DOHH2 (cell line): ENCODE results near the gene MARK3.

Experiments
- H3F3A ChIP-seq: fragments of 200-600 bp; sonication (generic), shearing (Covaris generic); 2 replicates; pipeline ENCODE4 v1.6.0; 2016; ENCODE audit warnings: antibody characterized with exemption, mild to moderate bottlenecking; ENCODE audit not compliant: control insufficient read depth, insufficient read depth
- H3K27ac ChIP-seq: fragments of 200-600 bp; sonication (generic); 2 replicates; pipeline ENCODE4 v1.5.1; 2014; ENCODE audit warnings: low read depth, mild to moderate bottlenecking, low read length, moderate library complexity
- H3K27me3 ChIP-seq: fragments of 200-600 bp; sonication (generic); 2 replicates; pipeline ENCODE4 v1.6.1; 2014; ENCODE audit warnings: mild to moderate bottlenecking, low read length, mixed read lengths; ENCODE audit not compliant: control insufficient read depth
- H3K36me3 ChIP-seq: fragments of 200-600 bp; sonication (generic); 2 replicates; pipeline ENCODE4 v1.6.1; 2014; ENCODE audit warnings: mild to moderate bottlenecking, low read length, moderate library complexity, mixed read lengths; ENCODE audit not compliant: control insufficient read depth
- H3K4me1 ChIP-seq: fragments of 200-600 bp; sonication (generic); 2 replicates; pipeline ENCODE4 v1.6.1; 2014; ENCODE audit warnings: mild to moderate bottlenecking, low read length, mixed read lengths; ENCODE audit not compliant: control insufficient read depth
- H3K4me2 ChIP-seq: fragments of 200-600 bp; sonication (generic); 2 replicates; pipeline ENCODE4 v1.6.0; 2014; ENCODE audit warnings: mild to moderate bottlenecking, low read length, moderate library complexity
- H3K4me3 ChIP-seq: fragments of 200-600 bp; sonication (generic); 2 replicates; pipeline ENCODE4 v1.5.1; 2014; ENCODE audit warnings: mild to moderate bottlenecking, low read length, mixed read lengths
- H3K79me2 ChIP-seq: fragments of 200-600 bp; sonication (generic); 2 replicates; pipeline ENCODE4 v1.6.1; 2014; ENCODE audit warnings: mild to moderate bottlenecking, low read length, mixed read lengths; ENCODE audit not compliant: control insufficient read depth
- H3K9me2 ChIP-seq: fragments of 200-600 bp; sonication (generic); replicated peaks from 2 replicates; pipeline ENCODE4 v1.6.1; 2014; ENCODE audit warnings: mild to moderate bottlenecking, low read length, mixed read lengths; ENCODE audit not compliant: control insufficient read depth
- H3K9me3 ChIP-seq: fragments of 200-600 bp; sonication (generic); 2 replicates; pipeline ENCODE4 v1.6.1; 2014; ENCODE audit warnings: antibody characterized with exemption, low read length, mixed read lengths; ENCODE audit not compliant: control insufficient read depth, insufficient read depth
- H4K20me1 ChIP-seq: fragments of 200-600 bp; sonication (generic); 2 replicates; pipeline ENCODE4 v1.6.0; 2014; ENCODE audit warnings: low read depth, mild to moderate bottlenecking, antibody characterized with exemption, low read length, moderate library complexity; ENCODE audit not compliant: control insufficient read depth, insufficient read depth
- EZH2phosphoT487 ChIP-seq: fragments of 200-600 bp; sonication (generic); IDR thresholded peaks from 2 replicates; pipeline ENCODE4 v1.6.1; 2017; ENCODE audit warnings: borderline replicate concordance, mild to moderate bottlenecking, antibody characterized with exemption, low read length, moderate library complexity, mixed read lengths
- TF ChIP-seq, protein P1 (sequence below): fragments of 200-600 bp; sonication (generic); IDR thresholded peaks from one replicate; pipeline ENCODE4 v1.5.1; 2014; ENCODE audit warnings: antibody characterized with exemption, mild to moderate bottlenecking, low read depth, low read length; ENCODE audit not compliant: poor library complexity, severe bottlenecking

MARK3 gene

DNA sequence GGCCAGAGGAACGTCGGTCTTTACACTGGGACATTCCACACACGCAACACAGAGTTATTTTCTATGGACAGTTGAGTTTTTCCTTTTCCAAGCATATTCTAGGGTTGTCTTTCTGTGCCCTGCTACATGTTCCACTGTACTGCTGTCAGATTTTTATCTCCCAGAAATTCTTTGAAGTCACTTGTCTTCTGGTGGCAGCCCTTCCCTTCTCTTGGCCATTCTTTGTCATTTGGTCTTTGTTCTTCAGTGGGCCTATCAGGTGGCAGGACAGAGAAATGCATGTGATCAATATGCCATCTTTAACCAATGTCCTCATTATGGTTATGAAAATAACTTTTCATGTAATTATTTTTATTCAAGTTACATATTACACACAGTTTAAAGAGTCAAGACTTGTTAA is 36.3 kb downstream of the MARK3 start:
- Histone ChIP-seq H3K79me2 (peaks cover 60% of the 10 kb centered on the region), H3K9me2 (no peaks in the 10 kb centered on the region), H3K4me3 (no peak overlapping the region), H3K36me3 (peaks cover 7% of the 10 kb centered on the region), H3K27ac (no peak overlapping the region), H3F3A (no peaks in the 10 kb centered on the region), H3K27me3 (no peaks in the 10 kb centered on the region), H3K4me1 (peaks cover 5% of the 10 kb centered on the region; the same call in 1 of the 2 replicates), H4K20me1 (peaks cover 6% of the 10 kb centered on the region; the same call in 1 of the 2 replicates), H3K4me2 (no peak overlapping the region), H3K9me3 (no peaks in the 10 kb centered on the region)
- TF ChIP-seq, protein P1, sequence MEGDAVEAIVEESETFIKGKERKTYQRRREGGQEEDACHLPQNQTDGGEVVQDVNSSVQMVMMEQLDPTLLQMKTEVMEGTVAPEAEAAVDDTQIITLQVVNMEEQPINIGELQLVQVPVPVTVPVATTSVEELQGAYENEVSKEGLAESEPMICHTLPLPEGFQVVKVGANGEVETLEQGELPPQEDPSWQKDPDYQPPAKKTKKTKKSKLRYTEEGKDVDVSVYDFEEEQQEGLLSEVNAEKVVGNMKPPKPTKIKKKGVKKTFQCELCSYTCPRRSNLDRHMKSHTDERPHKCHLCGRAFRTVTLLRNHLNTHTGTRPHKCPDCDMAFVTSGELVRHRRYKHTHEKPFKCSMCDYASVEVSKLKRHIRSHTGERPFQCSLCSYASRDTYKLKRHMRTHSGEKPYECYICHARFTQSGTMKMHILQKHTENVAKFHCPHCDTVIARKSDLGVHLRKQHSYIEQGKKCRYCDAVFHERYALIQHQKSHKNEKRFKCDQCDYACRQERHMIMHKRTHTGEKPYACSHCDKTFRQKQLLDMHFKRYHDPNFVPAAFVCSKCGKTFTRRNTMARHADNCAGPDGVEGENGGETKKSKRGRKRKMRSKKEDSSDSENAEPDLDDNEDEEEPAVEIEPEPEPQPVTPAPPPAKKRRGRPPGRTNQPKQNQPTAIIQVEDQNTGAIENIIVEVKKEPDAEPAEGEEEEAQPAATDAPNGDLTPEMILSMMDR, result no peak
- TF ChIP-seq EZH2phosphoT487, result no peak

DNA sequence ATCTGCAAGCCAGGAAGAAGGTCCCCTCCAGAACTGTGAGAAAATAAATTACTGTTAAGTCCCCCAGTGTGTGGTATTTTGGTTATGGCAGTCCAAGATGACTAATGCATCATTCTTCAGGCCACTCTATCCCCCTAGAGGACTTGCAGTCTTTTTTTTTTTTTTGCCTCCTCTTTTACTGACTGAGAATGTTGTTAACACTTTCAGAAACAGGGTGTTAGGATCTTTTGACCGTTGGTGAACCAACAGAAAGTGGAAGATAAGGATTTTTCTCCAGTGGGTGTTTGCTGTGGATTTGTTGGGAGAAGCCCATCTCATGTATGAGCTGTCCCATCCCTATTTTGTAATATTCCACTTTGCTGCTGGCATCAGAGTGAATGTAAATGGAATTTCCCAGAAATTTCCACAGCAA is 37.8 kb downstream of the MARK3 start:
- H4K20me1 ChIP-seq, result no peaks in the 10 kb centered on the region
- peaks cover 50% of the 10 kb centered on the region for H3K79me2 ChIP-seq
- H3K4me2 ChIP-seq, result no peak overlapping the region
- peaks cover 4% of the 10 kb centered on the region for H3K36me3 ChIP-seq
- no peak overlapping the region for H3K4me3 ChIP-seq
- H3K9me2 ChIP-seq, result no peaks in the 10 kb centered on the region
- no peaks in the 10 kb centered on the region for H3K9me3 ChIP-seq
- TF ChIP-seq, protein P1, result no peak
- no peak for TF ChIP-seq EZH2phosphoT487
- no peak overlapping the region for H3K27ac ChIP-seq
- H3F3A ChIP-seq, result peaks cover 2% of the 10 kb centered on the region; the same call in 1 of the 2 replicates
- peaks cover 5% of the 10 kb centered on the region; the same call in 1 of the 2 replicates for H3K4me1 ChIP-seq
- H3K27me3 ChIP-seq, result no peaks in the 10 kb centered on the region

DNA sequence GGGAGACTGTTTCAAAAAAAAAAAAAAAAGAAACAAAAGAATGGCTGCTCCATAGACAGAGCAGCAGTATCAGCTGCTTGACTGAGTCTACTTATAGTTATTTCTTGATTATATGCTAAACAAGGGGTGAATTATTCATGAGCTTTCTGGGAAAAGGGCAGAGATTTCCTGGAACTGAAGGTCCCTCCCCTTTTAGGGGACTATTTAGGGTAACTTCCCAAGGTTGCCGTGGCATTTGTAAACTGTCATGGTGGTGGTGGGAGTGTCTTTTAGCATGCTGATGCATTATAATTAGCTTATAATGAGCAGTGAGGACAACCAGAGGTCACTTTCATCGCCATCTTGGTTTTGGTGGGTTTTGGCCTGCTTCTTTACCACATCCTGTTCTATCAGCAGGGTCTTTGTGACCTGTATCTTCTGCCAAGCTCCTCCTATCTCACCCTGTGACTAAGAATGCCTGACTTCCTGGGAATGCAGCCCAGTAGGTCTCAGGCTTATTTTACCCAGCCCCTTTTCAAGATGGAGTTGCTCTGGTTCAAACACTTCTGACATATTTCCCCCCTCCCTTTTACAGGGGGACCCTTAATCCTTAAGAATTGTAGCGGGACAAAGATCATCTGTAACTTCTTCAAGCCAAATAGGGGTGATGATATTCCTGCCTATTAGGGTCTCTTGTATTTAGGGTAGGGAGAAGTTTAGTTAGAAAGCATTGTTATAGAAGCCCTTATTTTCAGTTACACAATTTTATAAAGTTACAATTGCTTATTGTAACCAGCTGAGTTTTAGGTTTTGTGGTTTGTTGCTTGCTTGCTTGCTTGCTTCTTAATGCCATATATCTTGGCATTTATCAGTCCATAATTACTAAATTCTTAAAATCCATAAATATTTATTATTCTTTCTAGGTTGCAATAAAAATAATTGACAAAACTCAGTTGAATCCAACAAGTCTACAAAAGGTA is 42.5 kb downstream of the MARK3 start:
- H3K79me2 ChIP-seq, result peaks cover 38% of the 10 kb centered on the region

More for the DNA sequence above, 42.5 kb downstream of the MARK3 start:
- Histone ChIP-seq H3K36me3 (peaks cover 4% of the 10 kb centered on the region), H4K20me1 (no peaks in the 10 kb centered on the region), H3K27ac (no peak overlapping the region), H3K9me2 (no peaks in the 10 kb centered on the region), H3K9me3 (no peaks in the 10 kb centered on the region), H3K4me2 (no peak overlapping the region), H3K4me3 (no peak overlapping the region), H3F3A (peaks cover 3% of the 10 kb centered on the region; the same call in 1 of the 2 replicates), H3K27me3 (no peaks in the 10 kb centered on the region), H3K4me1 (no peaks in the 10 kb centered on the region)
- TF ChIP-seq, protein P1, result no peak
